ENCODE measurements around the gene ZBTB24. TPM values are rescaled to one million over a fixed set of nuclear protein-coding genes. Genes with fewer than 3 reads are reported as not detected.
A peak's percentile ranks its signal among the peaks of the same experiment; 100 is the strongest.

ZBTB24 gene
- total RNA-seq, 1 experiment from 2014 or later, result 11.5 TPM

DNA sequence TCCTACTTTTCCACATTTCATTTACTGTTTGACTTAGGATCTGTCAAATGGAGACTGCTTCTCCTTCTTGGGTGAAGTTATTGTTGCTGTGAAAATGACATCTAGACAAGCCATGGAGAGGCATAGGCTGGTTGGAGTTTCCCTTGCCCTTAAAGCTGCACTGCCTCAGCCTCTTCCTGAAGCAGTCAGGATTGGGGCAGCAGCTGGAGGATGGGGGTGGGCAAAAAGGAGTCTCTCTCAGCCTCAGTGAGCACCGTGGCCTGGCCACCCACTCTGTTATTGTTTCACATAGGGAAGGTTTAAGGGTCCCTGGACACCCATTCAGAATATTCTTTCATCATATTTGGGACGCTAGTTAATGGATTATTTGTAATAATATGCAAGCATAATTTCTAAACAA, 7.7 kb upstream of the ZBTB24 start:
- DNase-seq, result no peak
- H3K4me1 Mint-ChIP-seq (ENCODE audit: low read depth, unreplicated experiment), result peaks cover 8% of the 10 kb centered on the region
- BruUV-seq (replicated peaks), result no TSS peak
- CTCF ChIA-PET, result interaction anchor here (0.7 kb wide), 1 partner anchor 724 kb away, joined by 3 read pairs; no protein-coding TSS in a partner anchor
- no peak overlapping the region for H3K27ac Mint-ChIP-seq (ENCODE audit: unreplicated experiment)
- H3K9me3 Mint-ChIP-seq (ENCODE audit: low read depth, unreplicated experiment), result no peaks in the 10 kb centered on the region
- intact Hi-C loops (cut with micrococcal nuclease; ENCODE audit: unreplicated experiment), result no loop called here
- H3K27me3 Mint-ChIP-seq (ENCODE audit: unreplicated experiment), result peaks cover 14% of the 10 kb centered on the region
- no peak overlapping the region for H3K4me3 Mint-ChIP-seq (ENCODE audit: low read depth, unreplicated experiment)
- H3K36me3 Mint-ChIP-seq (ENCODE audit: insufficient read depth, unreplicated experiment), result peaks cover 4% of the 10 kb centered on the region
- TF ChIP-seq, protein P1, sequence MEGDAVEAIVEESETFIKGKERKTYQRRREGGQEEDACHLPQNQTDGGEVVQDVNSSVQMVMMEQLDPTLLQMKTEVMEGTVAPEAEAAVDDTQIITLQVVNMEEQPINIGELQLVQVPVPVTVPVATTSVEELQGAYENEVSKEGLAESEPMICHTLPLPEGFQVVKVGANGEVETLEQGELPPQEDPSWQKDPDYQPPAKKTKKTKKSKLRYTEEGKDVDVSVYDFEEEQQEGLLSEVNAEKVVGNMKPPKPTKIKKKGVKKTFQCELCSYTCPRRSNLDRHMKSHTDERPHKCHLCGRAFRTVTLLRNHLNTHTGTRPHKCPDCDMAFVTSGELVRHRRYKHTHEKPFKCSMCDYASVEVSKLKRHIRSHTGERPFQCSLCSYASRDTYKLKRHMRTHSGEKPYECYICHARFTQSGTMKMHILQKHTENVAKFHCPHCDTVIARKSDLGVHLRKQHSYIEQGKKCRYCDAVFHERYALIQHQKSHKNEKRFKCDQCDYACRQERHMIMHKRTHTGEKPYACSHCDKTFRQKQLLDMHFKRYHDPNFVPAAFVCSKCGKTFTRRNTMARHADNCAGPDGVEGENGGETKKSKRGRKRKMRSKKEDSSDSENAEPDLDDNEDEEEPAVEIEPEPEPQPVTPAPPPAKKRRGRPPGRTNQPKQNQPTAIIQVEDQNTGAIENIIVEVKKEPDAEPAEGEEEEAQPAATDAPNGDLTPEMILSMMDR (IDR thresholded peaks at IDR 0.05; ENCODE audit: unreplicated experiment), result no peak

DNA sequence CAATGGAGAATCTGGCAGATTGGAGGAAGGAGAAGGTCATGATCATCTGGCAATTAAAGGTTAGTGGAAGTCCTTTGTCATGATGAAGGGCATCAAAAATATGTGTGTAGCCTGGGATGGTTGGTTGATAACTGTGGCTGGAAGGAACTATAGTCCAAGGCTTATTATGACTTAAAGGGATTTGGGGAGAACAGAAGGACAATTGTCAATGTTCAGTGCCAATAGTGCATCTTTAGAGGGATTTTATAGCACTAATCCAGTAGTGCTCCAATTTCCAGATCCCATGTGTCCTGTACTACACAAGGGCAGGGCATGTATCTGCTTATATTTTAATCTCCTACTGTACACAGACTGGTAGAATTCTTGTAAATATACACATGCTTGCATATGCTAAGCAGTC, 5.0 kb upstream of the ZBTB24 start:
- Mint-ChIP-seq H3K4me3 (ENCODE audit: low read depth, unreplicated experiment) (no peak overlapping the region), H3K27ac (ENCODE audit: unreplicated experiment) (no peak overlapping the region), H3K36me3 (ENCODE audit: insufficient read depth, unreplicated experiment) (peaks cover 5% of the 10 kb centered on the region), H3K9me3 (ENCODE audit: low read depth, unreplicated experiment) (no peaks in the 10 kb centered on the region), H3K4me1 (ENCODE audit: low read depth, unreplicated experiment) (peaks cover 9% of the 10 kb centered on the region), H3K27me3 (ENCODE audit: unreplicated experiment) (peaks cover 13% of the 10 kb centered on the region)
- DNase-seq, result no peak
- CTCF ChIA-PET, result no interaction called here
- TF ChIP-seq, protein P1 (IDR thresholded peaks at IDR 0.05; ENCODE audit: unreplicated experiment), result no peak
- BruUV-seq (replicated peaks), result no TSS peak
- intact Hi-C loops (cut with micrococcal nuclease; ENCODE audit: unreplicated experiment), result no loop called here

DNA sequence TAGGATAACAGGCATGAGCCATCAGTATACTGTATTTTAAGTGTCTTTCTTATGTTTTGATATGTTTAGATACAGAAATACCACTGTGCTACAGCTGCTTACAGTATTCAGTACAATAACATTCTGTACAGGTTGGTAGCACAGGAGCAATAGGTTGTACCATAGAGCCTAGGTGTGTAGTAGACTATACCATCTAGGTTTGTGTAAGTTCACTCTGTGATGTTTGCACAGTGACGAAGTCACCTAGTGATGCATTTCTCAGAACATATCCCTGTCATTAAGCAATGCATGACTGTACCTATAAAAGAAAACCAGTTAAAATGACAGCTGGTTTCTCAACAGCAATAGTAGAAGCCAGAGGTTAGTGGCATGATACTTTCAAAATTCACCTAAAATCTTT, 3.0 kb upstream of the ZBTB24 start:
- H3K4me3 Mint-ChIP-seq (ENCODE audit: low read depth, unreplicated experiment), result no peak overlapping the region
- peaks cover 19% of the 10 kb centered on the region for H3K4me1 Mint-ChIP-seq (ENCODE audit: low read depth, unreplicated experiment)
- DNase-seq, result peak; percentile 9
- peaks cover 13% of the 10 kb centered on the region for H3K27me3 Mint-ChIP-seq (ENCODE audit: unreplicated experiment)
- BruUV-seq (replicated peaks), result no TSS peak
- no peaks in the 10 kb centered on the region for H3K9me3 Mint-ChIP-seq (ENCODE audit: low read depth, unreplicated experiment)
- CTCF ChIA-PET, result no interaction called here
- H3K27ac Mint-ChIP-seq (ENCODE audit: unreplicated experiment), result no peak overlapping the region
- TF ChIP-seq, protein P1 (IDR thresholded peaks at IDR 0.05; ENCODE audit: unreplicated experiment), result no peak
- intact Hi-C loops (cut with micrococcal nuclease; ENCODE audit: unreplicated experiment), result no loop called here
- peaks cover 17% of the 10 kb centered on the region for H3K36me3 Mint-ChIP-seq (ENCODE audit: insufficient read depth, unreplicated experiment)

DNA sequence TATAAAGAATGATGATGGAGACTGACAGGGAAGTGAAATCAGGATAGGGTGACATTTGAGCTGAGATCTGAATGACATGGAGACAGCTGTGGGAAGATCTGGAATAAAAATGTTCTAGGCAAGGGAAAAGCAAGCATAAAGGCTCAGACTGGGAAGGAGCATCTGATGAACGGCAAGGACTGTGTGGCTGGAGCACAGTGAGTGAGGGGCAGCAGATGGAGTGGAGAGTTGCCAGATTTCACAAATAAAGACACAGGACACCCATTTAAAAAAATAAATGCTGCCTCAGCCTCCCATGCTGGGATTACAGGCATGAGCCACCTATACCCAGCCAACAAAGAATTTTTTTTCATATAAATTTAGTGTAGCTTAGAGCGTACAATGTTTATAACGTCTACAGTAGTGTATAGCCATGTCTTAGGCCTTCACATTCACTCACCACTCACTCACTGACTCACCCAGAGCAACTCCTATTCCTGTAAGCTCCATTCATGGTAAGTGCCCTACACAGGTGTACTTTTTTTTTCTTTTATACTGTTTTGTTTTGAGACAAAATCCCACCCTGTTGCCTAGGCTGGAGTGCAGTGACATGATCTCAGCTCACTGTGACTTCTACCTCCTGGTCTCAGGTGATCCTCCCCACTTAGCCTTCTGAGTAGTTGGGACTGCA, 2.4 kb upstream of the ZBTB24 start:
- TF ChIP-seq, protein P1 (IDR thresholded peaks at IDR 0.05; ENCODE audit: unreplicated experiment), result no peak
- H3K27me3 Mint-ChIP-seq (ENCODE audit: unreplicated experiment), result peaks cover 13% of the 10 kb centered on the region
- H3K4me1 Mint-ChIP-seq (ENCODE audit: low read depth, unreplicated experiment), result peaks cover 26% of the 10 kb centered on the region
- no peak for DNase-seq
- BruUV-seq (replicated peaks), result no TSS peak
- no peaks in the 10 kb centered on the region for H3K9me3 Mint-ChIP-seq (ENCODE audit: low read depth, unreplicated experiment)
- no peak overlapping the region for H3K4me3 Mint-ChIP-seq (ENCODE audit: low read depth, unreplicated experiment)
- H3K27ac Mint-ChIP-seq (ENCODE audit: unreplicated experiment), result no peak overlapping the region
- intact Hi-C loops (cut with micrococcal nuclease; ENCODE audit: unreplicated experiment), result no loop called here
- peaks cover 17% of the 10 kb centered on the region for H3K36me3 Mint-ChIP-seq (ENCODE audit: insufficient read depth, unreplicated experiment)
- CTCF ChIA-PET, result interaction anchor here (0.7 kb wide), 1 partner anchor 25 kb away, joined by 3 read pairs; no protein-coding TSS in a partner anchor

All from Calu3 (cell line).